ENCODE results near the gene C19orf81. TPM values are rescaled to one million over a fixed set of nuclear protein-coding genes. Genes with fewer than 3 reads are reported as not detected.

The C19orf81 gene
- total and polyA plus RNA-seq, 4 donors: 1.3 to 2.5 (median 1.7) TPM; not detected in 1

DNA sequence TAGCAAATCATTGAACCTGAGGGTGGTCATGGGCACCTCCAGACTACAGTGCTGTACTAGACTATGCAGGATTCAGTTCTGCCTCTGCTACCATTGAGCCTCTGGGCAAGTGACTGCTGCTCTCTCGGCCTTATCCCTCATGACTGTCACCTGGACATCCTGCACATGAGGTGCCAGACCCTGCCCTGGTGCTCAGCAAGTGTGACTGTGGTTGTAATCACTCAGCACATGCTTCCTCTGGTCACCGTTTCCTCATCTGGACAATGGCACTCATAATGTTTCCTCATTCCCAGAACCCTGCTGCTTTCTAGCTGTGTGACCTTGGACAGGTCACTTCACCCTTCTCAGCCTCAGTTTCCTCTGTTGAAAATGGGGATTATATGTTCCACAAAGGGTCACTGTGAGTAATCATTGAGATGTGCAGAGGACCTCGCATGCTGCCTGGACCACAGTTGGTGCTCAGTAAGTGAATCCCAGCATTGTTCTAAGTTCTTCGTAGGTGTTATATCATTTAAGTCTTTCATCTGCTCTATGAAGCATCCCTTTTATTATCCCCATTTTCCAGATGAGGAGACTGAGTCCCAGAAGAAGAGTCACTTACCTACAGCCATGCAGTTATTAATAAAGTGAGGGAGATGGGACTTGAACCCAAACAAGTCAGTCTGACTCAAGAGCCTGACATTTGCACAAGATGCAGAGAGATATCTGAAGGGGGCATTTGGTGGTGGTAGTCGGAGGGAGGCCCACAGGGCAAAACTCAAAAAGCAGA is 12.7 kb upstream of the C19orf81 start:
- TF ChIP-seq, protein P1, sequence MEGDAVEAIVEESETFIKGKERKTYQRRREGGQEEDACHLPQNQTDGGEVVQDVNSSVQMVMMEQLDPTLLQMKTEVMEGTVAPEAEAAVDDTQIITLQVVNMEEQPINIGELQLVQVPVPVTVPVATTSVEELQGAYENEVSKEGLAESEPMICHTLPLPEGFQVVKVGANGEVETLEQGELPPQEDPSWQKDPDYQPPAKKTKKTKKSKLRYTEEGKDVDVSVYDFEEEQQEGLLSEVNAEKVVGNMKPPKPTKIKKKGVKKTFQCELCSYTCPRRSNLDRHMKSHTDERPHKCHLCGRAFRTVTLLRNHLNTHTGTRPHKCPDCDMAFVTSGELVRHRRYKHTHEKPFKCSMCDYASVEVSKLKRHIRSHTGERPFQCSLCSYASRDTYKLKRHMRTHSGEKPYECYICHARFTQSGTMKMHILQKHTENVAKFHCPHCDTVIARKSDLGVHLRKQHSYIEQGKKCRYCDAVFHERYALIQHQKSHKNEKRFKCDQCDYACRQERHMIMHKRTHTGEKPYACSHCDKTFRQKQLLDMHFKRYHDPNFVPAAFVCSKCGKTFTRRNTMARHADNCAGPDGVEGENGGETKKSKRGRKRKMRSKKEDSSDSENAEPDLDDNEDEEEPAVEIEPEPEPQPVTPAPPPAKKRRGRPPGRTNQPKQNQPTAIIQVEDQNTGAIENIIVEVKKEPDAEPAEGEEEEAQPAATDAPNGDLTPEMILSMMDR (IDR thresholded peaks at IDR 0.05; ENCODE audit: control extremely low read depth, extremely low read depth): no peak
- WGBS, 2 donors: 65 to 74% methylated on average over 5 of the region's 5 CpGs
- Histone ChIP-seq H3K9ac (ENCODE audit: insufficient read depth in 1 of 2, low read length in 2 of 2) (no peak overlapping the region), H3K4me1 (ENCODE audit: control insufficient read depth in 5 of 5, insufficient read depth in 5 of 5, low read length in 5 of 5) (peaks cover 0 to 4% (median 0%) of the 10 kb centered on the region in 5 donors), H3K27ac (ENCODE audit: low read depth in 1 of 2, low read length in 1 of 2) (no peak overlapping the region), H3K27me3 (ENCODE audit: control insufficient read depth in 3 of 3, insufficient read depth in 3 of 3, low read length in 2 of 3) (peaks cover 4 to 31% (median 15%) of the 10 kb centered on the region in 3 donors), H3K9me3 (ENCODE audit: control insufficient read depth in 4 of 4, insufficient read depth in 3 of 4, low read length in 3 of 4) (peaks cover 0 to 34% (median 11%) of the 10 kb centered on the region in 4 donors), H3K4me3 (no peak overlapping the region), H3K36me3 (ENCODE audit: control insufficient read depth in 4 of 4, insufficient read depth in 4 of 4, low read length in 4 of 4) (no peaks in the 10 kb centered on the region)
- no peak for DNase-seq
- ATAC-seq (ENCODE audit: insufficient read depth, low FRiP score): no peak

- WGBS, 2 donors: 38 to 51% methylated on average over 10 of the region's 10 CpGs
- Histone ChIP-seq H3K4me1 (ENCODE audit: control insufficient read depth in 5 of 5, insufficient read depth in 5 of 5, low read length in 5 of 5) (peaks cover 0 to 4% (median 0%) of the 10 kb centered on the region in 5 donors), H3K9ac (ENCODE audit: insufficient read depth in 1 of 2, low read length in 2 of 2) (no peak overlapping the region), H3K36me3 (ENCODE audit: control insufficient read depth in 4 of 4, insufficient read depth in 4 of 4, low read length in 4 of 4) (no peaks in the 10 kb centered on the region), H3K4me3 (no peak overlapping the region), H3K27ac (ENCODE audit: low read depth in 1 of 2, low read length in 1 of 2) (no peak overlapping the region), H3K27me3 (ENCODE audit: control insufficient read depth in 3 of 3, insufficient read depth in 3 of 3, low read length in 2 of 3) (peaks cover 4 to 31% (median 15%) of the 10 kb centered on the region in 3 donors), H3K9me3 (ENCODE audit: control insufficient read depth in 4 of 4, insufficient read depth in 3 of 4, low read length in 3 of 4) (peaks cover 0 to 25% (median 8%) of the 10 kb centered on the region in 4 donors)
- TF ChIP-seq, protein P1 (IDR thresholded peaks at IDR 0.05; ENCODE audit: control extremely low read depth, extremely low read depth): no peak
- no peak for DNase-seq
- no peak for ATAC-seq (ENCODE audit: insufficient read depth, low FRiP score)
Observed at GRCh38 chr19:50638600-50638999, 10.6 kb upstream of the C19orf81 start.

DNA sequence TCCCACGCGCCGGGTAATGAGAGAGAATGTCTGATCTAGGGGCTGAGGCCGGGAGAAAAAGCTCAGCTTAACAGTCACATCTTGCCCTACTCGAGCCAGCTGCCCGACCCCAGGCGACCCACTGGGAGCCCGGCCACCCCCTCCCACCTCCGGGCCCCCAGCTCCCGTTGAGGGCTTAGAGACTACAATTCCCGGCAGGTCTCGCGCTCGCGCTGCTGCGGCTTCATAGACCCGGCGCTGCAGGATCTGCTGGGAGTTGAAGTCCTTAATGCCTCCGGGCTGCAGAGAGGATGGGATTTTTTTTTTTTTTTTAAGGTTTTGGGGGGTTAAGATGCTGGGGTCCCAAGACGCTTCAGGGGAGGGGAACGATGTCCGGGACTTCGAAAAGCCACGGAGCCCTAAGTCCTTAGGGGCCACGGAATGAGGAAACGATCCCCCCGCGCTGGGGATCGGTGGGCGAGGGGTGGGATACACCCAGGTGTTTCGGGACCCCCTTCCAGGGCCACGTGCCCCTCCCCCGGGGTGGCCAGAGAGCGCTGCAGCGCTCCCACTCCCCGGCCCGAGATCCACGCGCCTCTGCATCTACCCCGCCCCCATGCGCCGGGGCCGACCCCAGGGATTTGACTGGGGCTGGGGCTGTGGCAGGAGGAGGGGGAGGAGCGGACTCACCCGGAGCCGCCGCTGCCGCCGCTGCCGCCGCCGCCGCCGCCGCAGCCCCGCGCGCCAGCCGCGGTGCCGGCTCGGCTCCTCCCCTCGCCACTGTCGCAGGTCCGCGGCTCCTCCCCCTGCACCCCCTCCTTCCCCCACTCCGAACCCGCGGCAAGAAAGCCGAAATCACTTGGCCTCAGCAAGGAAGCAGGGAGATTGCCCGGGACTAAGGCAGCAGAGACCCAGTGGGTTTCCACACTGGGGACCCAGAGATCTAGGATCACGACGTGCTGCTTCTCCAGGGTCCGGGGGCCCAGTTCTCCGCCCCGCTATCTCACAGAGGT is 9.8 kb upstream of the C19orf81 start, which contains the start of gene SYT3:
TSS of gene SYT3 (minus strand) at position 761 of the 992 bp plus-strand sequence. CDS start 2,470 bp downstream, outside the sequence.
- no peak within 1 kb of the TSS for H3K4me3 ChIP-seq
- ATAC-seq (ENCODE audit: insufficient read depth, low FRiP score): no peak
- peaks cover 0 to 4% (median 0%) of the 10 kb centered on the region in 5 donors for H3K4me1 ChIP-seq (ENCODE audit: control insufficient read depth in 5 of 5, insufficient read depth in 5 of 5, low read length in 5 of 5)
- peaks cover 0 to 20% (median 4%) of the 10 kb centered on the region in 4 donors for H3K9me3 ChIP-seq (ENCODE audit: control insufficient read depth in 4 of 4, insufficient read depth in 3 of 4, low read length in 3 of 4)
- no peak within 1 kb of the TSS for H3K27ac ChIP-seq (ENCODE audit: low read depth in 1 of 2, low read length in 1 of 2)
- 4 to 7% methylated on average over 61 to 75 of the region's 76 CpGs for WGBS, 2 donors
- no peaks in the 10 kb centered on the region for H3K36me3 ChIP-seq (ENCODE audit: control insufficient read depth in 4 of 4, insufficient read depth in 4 of 4, low read length in 4 of 4)
- peaks cover 4 to 35% (median 15%) of the 10 kb centered on the region in 3 donors for H3K27me3 ChIP-seq (ENCODE audit: control insufficient read depth in 3 of 3, insufficient read depth in 3 of 3, low read length in 2 of 3)
- no peak within 1 kb of the TSS for H3K9ac ChIP-seq (ENCODE audit: insufficient read depth in 1 of 2, low read length in 2 of 2)
- DNase-seq: peak; percentile 31 to 58 (median 43)
- TF ChIP-seq, protein P1 (IDR thresholded peaks at IDR 0.05; ENCODE audit: control extremely low read depth, extremely low read depth): no peak

Measured in lung (tissue), 12 donors.